Keratinocyte (primary cell): ENCODE measurements around the gene KIAA1191. TPM values are rescaled to one million over a fixed set of nuclear protein-coding genes. Genes with fewer than 3 reads are reported as not detected.

Source experiments
- DNase-seq: peaks from one replicate; pipeline ENCODE4 v3.0.0-alpha.2; 2011; ENCODE audit warnings: low read depth, missing footprints, low spot score
- FAIRE-seq: peaks from 2 replicates; lab custom pipeline; 2011; peaks lifted over from hg19 to GRCh38; lab: Jason Lieb, UNC
- H2AFZ ChIP-seq: 2 replicates; pipeline ENCODE4 v1.6.0; 2012; ENCODE audit warnings: low read length, control low read depth, inconsistent platforms; ENCODE audit not compliant: control insufficient read depth
- H3K27ac ChIP-seq: 2 replicates; pipeline ENCODE4 v1.5.1; 2011; ENCODE audit warnings: low read length; ENCODE audit not compliant: control insufficient read depth, insufficient read depth
- H3K27me3 ChIP-seq: 3 replicates; pipeline ENCODE4 v1.6.0; 2011; ENCODE audit warnings: low read length; ENCODE audit not compliant: control insufficient read depth, insufficient read depth; ENCODE audit errors: extremely low read depth
- H3K36me3 ChIP-seq, 2 experiments: 2 replicates in 1 of 2; 3 replicates in 1 of 2; pipeline ENCODE4 v1.5.1; 2011; ENCODE audit warnings: low read length in 2 of 2, mild to moderate bottlenecking in 1 of 2; ENCODE audit not compliant: control insufficient read depth in 2 of 2, insufficient read depth in 2 of 2; ENCODE audit errors: extremely low read depth in 1 of 2
- H3K4me1 ChIP-seq: 3 replicates; pipeline ENCODE4 v1.5.1; 2011; ENCODE audit warnings: low read length; ENCODE audit not compliant: control insufficient read depth, insufficient read depth; ENCODE audit errors: extremely low read depth
- H3K4me2 ChIP-seq: 3 replicates; pipeline ENCODE4 v1.6.0; 2011; ENCODE audit warnings: low read depth, low read length; ENCODE audit not compliant: control insufficient read depth, insufficient read depth; ENCODE audit errors: extremely low read depth
- H3K4me3 ChIP-seq, 3 experiments: fragments of 200-600 bp in 1 of 3; sonication (generic) in 1 of 3; 2 replicates in 2 of 3; 3 replicates in 1 of 3; pipeline ENCODE4 v1.5.1; 2011 to 2016; ENCODE audit warnings: low read length in 3 of 3, mild to moderate bottlenecking in 3 of 3, control low read depth in 2 of 3, inconsistent platforms in 1 of 3, low read depth in 1 of 3, mixed read lengths in 1 of 3, mixed run types in 1 of 3, moderate library complexity in 1 of 3; ENCODE audit not compliant: control insufficient read depth in 2 of 3, insufficient read depth in 2 of 3; ENCODE audit errors: extremely low read depth in 1 of 3
- H3K79me2 ChIP-seq: 2 replicates; pipeline ENCODE4 v1.6.0; 2012; ENCODE audit warnings: low read length; ENCODE audit not compliant: control insufficient read depth, insufficient read depth
- H3K9ac ChIP-seq: 3 replicates; pipeline ENCODE4 v1.6.0; 2011; ENCODE audit warnings: low read length; ENCODE audit not compliant: control insufficient read depth, insufficient read depth; ENCODE audit errors: extremely low read depth
- H3K9me1 ChIP-seq: 3 replicates; pipeline ENCODE4 v1.6.0; 2011; ENCODE audit warnings: low read length; ENCODE audit not compliant: control insufficient read depth, insufficient read depth; ENCODE audit errors: extremely low read depth
- H3K9me3 ChIP-seq: 2 replicates; pipeline ENCODE4 v1.5.1; 2012; ENCODE audit warnings: low read depth, low read length; ENCODE audit not compliant: control insufficient read depth
- H4K20me1 ChIP-seq: 3 replicates; pipeline ENCODE4 v1.6.0; 2011; ENCODE audit warnings: low read length; ENCODE audit not compliant: control insufficient read depth, insufficient read depth; ENCODE audit errors: extremely low read depth
- EZH2 ChIP-seq: IDR thresholded peaks from one replicate; pipeline ENCODE4 v1.6.1; 2012; ENCODE audit warnings: inconsistent platforms, mild to moderate bottlenecking, low read length, moderate library complexity
- dilution Hi-C: fragments of 300-500 bp; cut with MboI; formaldehyde crosslinking; loops from one replicate; pipeline ENCODE4 v1.7.0; 2020; ENCODE audit warnings: low sequenced_read_pairs; ENCODE audit not compliant: extremely low pct_ligation_motif_present
- polyA plus RNA-seq, 5 experiments: library from polyadenylated mRNA; depleted of rRNA in 3 of 5; stranded (reverse) in 3 of 5; stranded (forward) in 1 of 5; unstranded in 1 of 5; fragments of >200 nt; gene quantifications; 1 replicate in 1 of 5; 2 replicates in 3 of 5; 3 replicates in 1 of 5; pipeline versions ENCODE4 v1.2.1 to v1.2.3, GENCODE V29; 2011 to 2012; ENCODE audit warnings: missing spikeins in 2 of 5, low read depth in 1 of 5, low replicate concordance in 1 of 5
- TF ChIP-seq, protein P1 (sequence below), 3 experiments: IDR thresholded peaks in 1 of 3; conservative IDR thresholded peaks in 1 of 3; optimal IDR thresholded peaks in 1 of 3; 2 replicates in 2 of 3; 3 replicates in 1 of 3; pipeline versions ENCODE3 to v1.5.1; 2011; ENCODE audit warnings: low read length in 3 of 3, mild to moderate bottlenecking in 3 of 3, moderate library complexity in 2 of 3, control low read depth in 1 of 3, inconsistent platforms in 1 of 3; ENCODE audit not compliant: insufficient read depth in 2 of 3; ENCODE audit errors: extremely low read depth in 1 of 3

The KIAA1191 gene
- polyA plus RNA-seq, 1 donor (not counting 4 experiments of a cell fraction or from before 2014, with no cell fraction given): 100 TPM

DNA sequence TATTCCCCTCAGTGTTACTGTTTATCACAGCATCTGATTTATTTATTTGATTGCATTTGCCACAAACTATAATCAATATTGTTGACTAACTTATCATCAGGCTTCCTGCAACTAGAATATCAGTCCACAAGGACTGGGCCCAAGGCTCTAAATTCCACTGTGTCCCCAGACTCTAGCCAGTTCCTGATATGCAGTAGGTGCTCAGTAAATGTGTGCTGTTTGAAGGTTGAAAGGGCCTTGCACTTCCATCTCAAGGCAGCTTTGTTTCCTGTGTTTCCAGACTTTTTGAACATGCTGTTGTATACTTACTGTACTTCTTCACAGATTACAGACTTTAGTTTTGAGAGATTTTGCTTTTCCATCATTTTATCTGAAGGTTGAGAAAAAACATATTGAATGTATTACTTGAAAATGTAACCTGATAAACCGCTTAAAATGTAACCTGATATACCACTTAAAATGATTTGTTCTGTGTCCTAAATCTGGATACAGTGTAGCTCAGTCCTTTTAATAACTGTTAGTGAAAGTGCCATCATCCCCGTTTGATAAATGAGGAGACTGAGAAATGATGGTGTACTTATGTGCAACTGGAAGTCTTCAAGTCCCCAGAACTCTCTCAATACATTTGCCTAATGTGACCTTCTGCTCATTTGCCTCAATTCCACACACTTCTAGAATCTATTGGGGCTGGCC, 18.7 kb downstream of the KIAA1191 start:
- H3K79me2 ChIP-seq: no peaks in the 10 kb centered on the region
- dilution Hi-C loops: no loop called here

DNA sequence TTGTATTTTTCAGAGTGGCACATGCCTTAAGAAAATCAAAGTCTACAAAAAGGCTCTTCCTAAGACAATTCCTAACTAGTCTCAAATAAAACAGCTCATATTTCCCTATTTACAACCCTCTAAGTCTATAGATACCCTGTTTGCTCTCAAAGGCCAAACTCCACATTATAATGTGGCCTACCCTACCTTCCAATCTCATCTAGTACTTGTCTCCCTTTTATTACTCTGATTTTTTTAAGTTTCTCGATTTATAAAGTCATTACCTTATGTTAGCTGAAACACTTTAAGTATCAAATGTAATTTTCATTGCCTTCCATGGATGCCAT, 19.4 kb downstream of the KIAA1191 start:
- Histone ChIP-seq H3K9me1 (no peaks in the 10 kb centered on the region), H3K36me3 (peaks cover 11 to 12% of the 10 kb centered on the region in 2 experiments), H3K4me3 (no peak overlapping the region), H3K27me3 (no peaks in the 10 kb centered on the region), H3K9me3 (no peaks in the 10 kb centered on the region), H4K20me1 (no peaks in the 10 kb centered on the region), H2AFZ (no peak overlapping the region), H3K4me2 (no peak overlapping the region), H3K27ac (no peak overlapping the region), H3K4me1 (no peaks in the 10 kb centered on the region), H3K9ac (no peak overlapping the region), H3K79me2 (no peaks in the 10 kb centered on the region)
- no peak for TF ChIP-seq EZH2
- TF ChIP-seq, protein P1, sequence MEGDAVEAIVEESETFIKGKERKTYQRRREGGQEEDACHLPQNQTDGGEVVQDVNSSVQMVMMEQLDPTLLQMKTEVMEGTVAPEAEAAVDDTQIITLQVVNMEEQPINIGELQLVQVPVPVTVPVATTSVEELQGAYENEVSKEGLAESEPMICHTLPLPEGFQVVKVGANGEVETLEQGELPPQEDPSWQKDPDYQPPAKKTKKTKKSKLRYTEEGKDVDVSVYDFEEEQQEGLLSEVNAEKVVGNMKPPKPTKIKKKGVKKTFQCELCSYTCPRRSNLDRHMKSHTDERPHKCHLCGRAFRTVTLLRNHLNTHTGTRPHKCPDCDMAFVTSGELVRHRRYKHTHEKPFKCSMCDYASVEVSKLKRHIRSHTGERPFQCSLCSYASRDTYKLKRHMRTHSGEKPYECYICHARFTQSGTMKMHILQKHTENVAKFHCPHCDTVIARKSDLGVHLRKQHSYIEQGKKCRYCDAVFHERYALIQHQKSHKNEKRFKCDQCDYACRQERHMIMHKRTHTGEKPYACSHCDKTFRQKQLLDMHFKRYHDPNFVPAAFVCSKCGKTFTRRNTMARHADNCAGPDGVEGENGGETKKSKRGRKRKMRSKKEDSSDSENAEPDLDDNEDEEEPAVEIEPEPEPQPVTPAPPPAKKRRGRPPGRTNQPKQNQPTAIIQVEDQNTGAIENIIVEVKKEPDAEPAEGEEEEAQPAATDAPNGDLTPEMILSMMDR (optimal IDR thresholded peaks at IDR 0.05 in 1 of 3, IDR thresholded peaks at IDR 0.05 in 1 of 3, conservative IDR thresholded peaks at IDR 0.05 in 1 of 3; ENCODE audit: extremely low read depth in 1 of 3, insufficient read depth in 2 of 3, low read length in 3 of 3): no peak
- FAIRE-seq (no peak), DNase-seq (no peak)
- dilution Hi-C loops: no loop called here

More for the DNA sequence above, 18.7 kb downstream of the KIAA1191 start:
- Histone ChIP-seq H3K9me1 (no peaks in the 10 kb centered on the region), H3K27me3 (no peaks in the 10 kb centered on the region), H3K4me3 (no peak overlapping the region), H3K4me1 (no peaks in the 10 kb centered on the region), H3K9me3 (no peaks in the 10 kb centered on the region), H3K9ac (no peak overlapping the region), H4K20me1 (no peaks in the 10 kb centered on the region), H3K36me3 (peaks cover 13 to 18% of the 10 kb centered on the region in 2 experiments), H2AFZ (no peak overlapping the region), H3K4me2 (no peak overlapping the region), H3K27ac (no peak overlapping the region)
- TF ChIP-seq, protein P1 (optimal IDR thresholded peaks at IDR 0.05 in 1 of 3, IDR thresholded peaks at IDR 0.05 in 1 of 3, conservative IDR thresholded peaks at IDR 0.05 in 1 of 3; ENCODE audit: extremely low read depth in 1 of 3, insufficient read depth in 2 of 3, low read length in 3 of 3): no peak
- TF ChIP-seq EZH2: no peak
- no peak for FAIRE-seq
- no peak for DNase-seq
